Measurements from ENCODE around the gene SUCO.

The SUCO gene

GRCh38 chr1:172603816-172604215, 70.9 kb downstream of the SUCO start:
- TF ChIP-seq EZH2phosphoT487 (IDR thresholded peaks at IDR 0.05; ENCODE audit: low read depth) (no peak), CTCF (IDR thresholded peaks at IDR 0.05; ENCODE audit: low read depth, low read length) (no peak)
- no peak overlapping the region for H2AFZ ChIP-seq (ENCODE audit: low read depth, low read length)

GRCh38 chr1:172605641-172606040, 72.7 kb downstream of the SUCO start:
- TF ChIP-seq CTCF (IDR thresholded peaks at IDR 0.05; ENCODE audit: low read depth, low read length): no peak
- TF ChIP-seq EZH2phosphoT487 (IDR thresholded peaks at IDR 0.05; ENCODE audit: low read depth): no peak
- Histone ChIP-seq H2AFZ (ENCODE audit: low read depth, low read length) (no peak overlapping the region), H3K4me1 (ENCODE audit: low read length) (no peaks in the 10 kb centered on the region), H3K9ac (ENCODE audit: low read length) (no peak overlapping the region), H3K4me3 (ENCODE audit: low read length) (no peak overlapping the region), H3K79me2 (ENCODE audit: low read length) (no peaks in the 10 kb centered on the region), H3K27ac (ENCODE audit: low read length) (no peak overlapping the region), H4K20me1 (ENCODE audit: insufficient read depth, low read length) (no peaks in the 10 kb centered on the region), H3K27me3 (ENCODE audit: low read depth, low read length) (no peaks in the 10 kb centered on the region), H3K36me3 (replicated peaks; ENCODE audit: low read depth, low read length) (peaks cover 17% of the 10 kb centered on the region), H3K9me3 (ENCODE audit: insufficient read depth, low read length) (no peaks in the 10 kb centered on the region), H3K4me2 (ENCODE audit: low read length) (no peak overlapping the region)

More at GRCh38 chr1:172603816-172604215, 70.9 kb downstream of the SUCO start:
- Histone ChIP-seq H3K79me2 (ENCODE audit: low read length) (no peaks in the 10 kb centered on the region), H3K9me3 (ENCODE audit: insufficient read depth, low read length) (no peaks in the 10 kb centered on the region), H3K4me2 (ENCODE audit: low read length) (no peak overlapping the region), H3K9ac (ENCODE audit: low read length) (no peak overlapping the region), H3K27me3 (ENCODE audit: low read depth, low read length) (no peaks in the 10 kb centered on the region), H4K20me1 (ENCODE audit: insufficient read depth, low read length) (no peaks in the 10 kb centered on the region), H3K27ac (ENCODE audit: low read length) (no peak overlapping the region), H3K4me3 (ENCODE audit: low read length) (no peak overlapping the region), H3K4me1 (ENCODE audit: low read length) (no peaks in the 10 kb centered on the region), H3K36me3 (replicated peaks; ENCODE audit: low read depth, low read length) (peaks cover 13% of the 10 kb centered on the region)

DNA sequence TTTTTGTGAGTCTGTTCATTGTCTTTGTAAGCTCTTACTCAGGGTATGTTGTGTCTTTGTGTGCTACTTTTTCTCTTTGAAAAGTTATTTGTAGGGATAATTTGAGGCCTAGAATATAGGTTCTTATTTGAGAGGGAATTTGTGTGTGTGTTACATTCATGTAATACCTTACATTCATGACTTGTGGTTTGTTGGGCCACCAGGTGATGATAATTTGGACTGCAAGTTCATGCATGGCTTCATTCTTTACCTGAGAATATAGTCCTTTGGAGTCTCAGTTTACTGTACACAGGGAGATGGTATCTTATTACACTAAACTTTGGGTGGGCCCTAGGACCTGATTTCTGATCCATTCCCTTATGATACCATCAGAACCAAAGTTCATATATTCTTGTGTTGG, 74.2 kb downstream of the SUCO start:
- no peak overlapping the region for H3K9ac ChIP-seq (ENCODE audit: low read length)
- TF ChIP-seq CTCF (IDR thresholded peaks at IDR 0.05; ENCODE audit: low read depth, low read length): no peak
- H3K36me3 ChIP-seq (replicated peaks; ENCODE audit: low read depth, low read length): peaks cover 24% of the 10 kb centered on the region
- no peak overlapping the region for H3K4me3 ChIP-seq (ENCODE audit: low read length)
- H2AFZ ChIP-seq (ENCODE audit: low read depth, low read length): no peak overlapping the region
- H3K27me3 ChIP-seq (ENCODE audit: low read depth, low read length): no peaks in the 10 kb centered on the region
- H3K4me2 ChIP-seq (ENCODE audit: low read length): no peak overlapping the region
- no peaks in the 10 kb centered on the region for H4K20me1 ChIP-seq (ENCODE audit: insufficient read depth, low read length)
- H3K79me2 ChIP-seq (ENCODE audit: low read length): no peaks in the 10 kb centered on the region
- no peaks in the 10 kb centered on the region for H3K4me1 ChIP-seq (ENCODE audit: low read length)
- no peaks in the 10 kb centered on the region for H3K9me3 ChIP-seq (ENCODE audit: insufficient read depth, low read length)
- H3K27ac ChIP-seq (ENCODE audit: low read length): no peak overlapping the region

- Histone ChIP-seq H3K4me2 (ENCODE audit: low read length) (no peak overlapping the region), H3K27me3 (ENCODE audit: low read depth, low read length) (no peaks in the 10 kb centered on the region), H3K27ac (ENCODE audit: low read length) (no peak overlapping the region), H3K4me1 (ENCODE audit: low read length) (no peaks in the 10 kb centered on the region), H3K36me3 (replicated peaks; ENCODE audit: low read depth, low read length) (peaks cover 19% of the 10 kb centered on the region), H3K9ac (ENCODE audit: low read length) (no peak overlapping the region), H4K20me1 (ENCODE audit: insufficient read depth, low read length) (no peaks in the 10 kb centered on the region), H3K4me3 (ENCODE audit: low read length) (no peak overlapping the region), H2AFZ (ENCODE audit: low read depth, low read length) (no peak overlapping the region), H3K9me3 (ENCODE audit: insufficient read depth, low read length) (no peaks in the 10 kb centered on the region), H3K79me2 (ENCODE audit: low read length) (no peaks in the 10 kb centered on the region)
- TF ChIP-seq EZH2phosphoT487 (IDR thresholded peaks at IDR 0.05; ENCODE audit: low read depth) (no peak), CTCF (IDR thresholded peaks at IDR 0.05; ENCODE audit: low read depth, low read length) (no peak)
These were observed 75.2 kb downstream of the SUCO start for GRCh38 chr1:172608098-172608601.
